ENCODE results near the gene CRCP. TPM values are rescaled to one million over a fixed set of nuclear protein-coding genes. Genes with fewer than 3 reads are reported as not detected.
"Not testable (repeated sequence)": the region's sequence is repeated elsewhere in the genome, so short reads cannot be mapped to it uniquely, and the experiment has no call there.

The CRCP gene
- total RNA-seq, 2 donors from 2014 or later: 35.2 to 40.3 TPM

GRCh38 chr7:66173856-66174255 is 59.2 kb downstream of the CRCP start:
- Mint-ChIP-seq H3K27ac (no peak overlapping the region), H3K4me1 (no peaks in the 10 kb centered on the region), H3K4me3 (no peak overlapping the region), H3K27me3 (no peaks in the 10 kb centered on the region), H3K36me3 (ENCODE audit: low read depth) (no peaks in the 10 kb centered on the region)
- ATAC-seq (no peak), DNase-seq (no peak)
- no peaks in the 10 kb centered on the region for H3K9me3 ChIP-seq (ENCODE audit: control insufficient read depth, low read length, poor library complexity, severe bottlenecking)

GRCh38 chr7:66175006-66175405 is 60.4 kb downstream of the CRCP start:
- not testable (repeated sequence) for H3K27ac Mint-ChIP-seq; H3K36me3 Mint-ChIP-seq (ENCODE audit: low read depth); H3K4me3 Mint-ChIP-seq; H3K9me3 ChIP-seq (ENCODE audit: control insufficient read depth, low read length, poor library complexity, severe bottlenecking); DNase-seq; H3K27me3 Mint-ChIP-seq; ATAC-seq; H3K4me1 Mint-ChIP-seq

GRCh38 chr7:66176914-66177313 is 62.3 kb downstream of the CRCP start:
- H3K27me3 Mint-ChIP-seq: no peaks in the 10 kb centered on the region
- no peaks in the 10 kb centered on the region for H3K9me3 ChIP-seq (ENCODE audit: control insufficient read depth, low read length, poor library complexity, severe bottlenecking)
- no peak overlapping the region for H3K27ac Mint-ChIP-seq
- H3K36me3 Mint-ChIP-seq (ENCODE audit: low read depth): no peaks in the 10 kb centered on the region
- H3K4me1 Mint-ChIP-seq: no peaks in the 10 kb centered on the region
- ATAC-seq: no peak
- no peak overlapping the region for H3K4me3 Mint-ChIP-seq
- no peak for DNase-seq

GRCh38 chr7:66178258-66178657 is 63.6 kb downstream of the CRCP start:
- H3K27ac Mint-ChIP-seq: no peak overlapping the region
- no peak for DNase-seq
- no peaks in the 10 kb centered on the region for H3K4me1 Mint-ChIP-seq
- ATAC-seq: no peak
- H3K4me3 Mint-ChIP-seq: no peak overlapping the region
- no peaks in the 10 kb centered on the region for H3K27me3 Mint-ChIP-seq
- no peaks in the 10 kb centered on the region for H3K36me3 Mint-ChIP-seq (ENCODE audit: low read depth)
- H3K9me3 ChIP-seq (ENCODE audit: control insufficient read depth, low read length, poor library complexity, severe bottlenecking): no peaks in the 10 kb centered on the region

GRCh38 chr7:66181329-66181728 is 66.7 kb downstream of the CRCP start:
- Mint-ChIP-seq H3K4me1 (no peaks in the 10 kb centered on the region), H3K4me3 (no peak overlapping the region), H3K36me3 (ENCODE audit: low read depth) (no peaks in the 10 kb centered on the region), H3K27me3 (no peaks in the 10 kb centered on the region), H3K27ac (no peak overlapping the region)
- ATAC-seq: no peak
- no peaks in the 10 kb centered on the region for H3K9me3 ChIP-seq (ENCODE audit: control insufficient read depth, low read length, poor library complexity, severe bottlenecking)
- no peak for DNase-seq

GRCh38 chr7:66181845-66182244 is 67.2 kb downstream of the CRCP start:
- no peak for ATAC-seq
- H3K4me3 Mint-ChIP-seq: no peak overlapping the region

GRCh38 chr7:66182920-66183319 is 68.3 kb downstream of the CRCP start:
- DNase-seq (no peak), ATAC-seq (no peak)
- no peaks in the 10 kb centered on the region for H3K4me1 Mint-ChIP-seq
- no peak overlapping the region for H3K27ac Mint-ChIP-seq
- no peaks in the 10 kb centered on the region for H3K36me3 Mint-ChIP-seq (ENCODE audit: low read depth)
- no peaks in the 10 kb centered on the region for H3K27me3 Mint-ChIP-seq
- H3K4me3 Mint-ChIP-seq: no peak overlapping the region
- no peaks in the 10 kb centered on the region for H3K9me3 ChIP-seq (ENCODE audit: control insufficient read depth, low read length, poor library complexity, severe bottlenecking)

More at GRCh38 chr7:66181845-66182244, 67.2 kb downstream of the CRCP start:
- no peaks in the 10 kb centered on the region for H3K9me3 ChIP-seq (ENCODE audit: control insufficient read depth, low read length, poor library complexity, severe bottlenecking)
- no peaks in the 10 kb centered on the region for H3K36me3 Mint-ChIP-seq (ENCODE audit: low read depth)
- no peak overlapping the region for H3K27ac Mint-ChIP-seq
- H3K27me3 Mint-ChIP-seq: no peaks in the 10 kb centered on the region
- no peak for DNase-seq
- no peaks in the 10 kb centered on the region for H3K4me1 Mint-ChIP-seq

- H3K36me3 Mint-ChIP-seq (ENCODE audit: low read depth): no peaks in the 10 kb centered on the region
- H3K27ac Mint-ChIP-seq: no peak overlapping the region
- no peak overlapping the region for H3K4me3 Mint-ChIP-seq
- ATAC-seq: no peak
- no peaks in the 10 kb centered on the region for H3K27me3 Mint-ChIP-seq
- no peaks in the 10 kb centered on the region for H3K9me3 ChIP-seq (ENCODE audit: control insufficient read depth, low read length, poor library complexity, severe bottlenecking)
- DNase-seq: no peak
- no peaks in the 10 kb centered on the region for H3K4me1 Mint-ChIP-seq
Measured at GRCh38 chr7:66183700-66184099, 69.1 kb downstream of the CRCP start.

GRCh38 chr7:66185680-66186187 is 71.1 kb downstream of the CRCP start:
- no peak for DNase-seq
- Mint-ChIP-seq H3K27ac (no peak overlapping the region), H3K27me3 (no peaks in the 10 kb centered on the region), H3K36me3 (ENCODE audit: low read depth) (no peaks in the 10 kb centered on the region), H3K4me1 (no peaks in the 10 kb centered on the region), H3K4me3 (no peak overlapping the region)
- H3K9me3 ChIP-seq (ENCODE audit: control insufficient read depth, low read length, poor library complexity, severe bottlenecking): no peaks in the 10 kb centered on the region
- no peak for ATAC-seq

GRCh38 chr7:66186991-66187390 is 72.3 kb downstream of the CRCP start:
- Mint-ChIP-seq H3K4me3 (no peak overlapping the region), H3K27me3 (no peaks in the 10 kb centered on the region), H3K36me3 (ENCODE audit: low read depth) (no peaks in the 10 kb centered on the region), H3K27ac (no peak overlapping the region), H3K4me1 (no peaks in the 10 kb centered on the region)
- H3K9me3 ChIP-seq (ENCODE audit: control insufficient read depth, low read length, poor library complexity, severe bottlenecking): no peaks in the 10 kb centered on the region
- ATAC-seq (no peak), DNase-seq (no peak)

- no peak overlapping the region for H3K4me3 Mint-ChIP-seq
- no peak overlapping the region for H3K27ac Mint-ChIP-seq
- no peaks in the 10 kb centered on the region for H3K36me3 Mint-ChIP-seq (ENCODE audit: low read depth)
- no peaks in the 10 kb centered on the region for H3K9me3 ChIP-seq (ENCODE audit: control insufficient read depth, low read length, poor library complexity, severe bottlenecking)
- H3K27me3 Mint-ChIP-seq: no peaks in the 10 kb centered on the region
- no peak for DNase-seq
- no peaks in the 10 kb centered on the region for H3K4me1 Mint-ChIP-seq
- ATAC-seq: no peak
Measured at GRCh38 chr7:66187905-66188304, 73.3 kb downstream of the CRCP start.

GRCh38 chr7:66188645-66189044 is 74.0 kb downstream of the CRCP start:
- Mint-ChIP-seq H3K4me1 (no peaks in the 10 kb centered on the region), H3K4me3 (no peak overlapping the region), H3K27ac (no peak overlapping the region), H3K36me3 (ENCODE audit: low read depth) (no peaks in the 10 kb centered on the region), H3K27me3 (no peaks in the 10 kb centered on the region)
- ATAC-seq (no peak), DNase-seq (no peak)
- H3K9me3 ChIP-seq (ENCODE audit: control insufficient read depth, low read length, poor library complexity, severe bottlenecking): no peaks in the 10 kb centered on the region

- Mint-ChIP-seq H3K27me3 (no peaks in the 10 kb centered on the region), H3K36me3 (ENCODE audit: low read depth) (no peaks in the 10 kb centered on the region), H3K4me3 (no peak overlapping the region), H3K27ac (no peak overlapping the region), H3K4me1 (no peaks in the 10 kb centered on the region)
- ATAC-seq: no peak
- no peak for DNase-seq
- no peaks in the 10 kb centered on the region for H3K9me3 ChIP-seq (ENCODE audit: control insufficient read depth, low read length, poor library complexity, severe bottlenecking)
Measured at GRCh38 chr7:66189695-66190503, 75.3 kb downstream of the CRCP start.

- Mint-ChIP-seq H3K4me3 (no peak overlapping the region), H3K27me3 (no peaks in the 10 kb centered on the region), H3K27ac (no peak overlapping the region), H3K4me1 (no peaks in the 10 kb centered on the region), H3K36me3 (ENCODE audit: low read depth) (no peaks in the 10 kb centered on the region)
- ATAC-seq (no peak), DNase-seq (no peak)
- no peaks in the 10 kb centered on the region for H3K9me3 ChIP-seq (ENCODE audit: control insufficient read depth, low read length, poor library complexity, severe bottlenecking)
Measured at GRCh38 chr7:66190504-66190857, 75.8 kb downstream of the CRCP start.
